ENCODE results near the gene ZNF750.

ZNF750 gene

GRCh38 chr17:82872591-82873520, 33.0 kb upstream of the ZNF750 start:
- DNase-seq, result no peak

GRCh38 chr17:82871776-82872561, 32.1 kb upstream of the ZNF750 start:
- no peak for DNase-seq

DNA sequence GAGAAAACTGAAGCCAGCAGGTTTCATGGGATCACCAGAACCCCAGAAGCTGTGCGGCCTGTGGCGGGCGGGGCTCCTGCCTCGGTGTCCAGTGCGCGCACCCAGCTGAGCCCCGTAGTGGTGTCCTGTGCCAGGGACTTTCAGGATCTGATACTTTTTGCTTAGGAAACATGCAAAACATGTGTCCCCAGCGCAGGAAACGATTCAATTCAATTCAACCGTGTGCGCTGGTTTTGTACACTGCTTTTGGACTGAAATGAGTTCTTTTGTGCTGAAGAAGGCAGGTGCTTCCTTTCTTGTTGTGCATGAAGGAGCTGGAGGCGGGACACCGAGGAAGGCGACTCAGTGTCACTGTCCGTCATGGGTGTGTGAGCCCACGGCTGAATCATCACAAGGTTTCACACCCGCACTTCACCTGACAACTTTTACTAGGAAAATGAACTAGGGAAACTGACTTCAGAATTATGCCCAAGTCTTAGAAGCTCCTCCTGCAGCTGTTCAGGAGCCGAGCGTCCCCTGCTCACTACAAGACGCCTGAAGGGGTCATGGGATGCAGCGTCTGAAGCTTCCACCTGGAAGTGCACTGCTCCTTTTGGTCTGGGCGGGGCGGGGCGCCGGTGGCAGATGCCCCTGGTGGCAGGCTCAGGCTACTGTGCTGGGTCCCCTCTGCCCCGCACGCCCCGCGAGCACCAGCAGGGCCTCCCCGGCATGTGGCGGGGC, 31.4 kb upstream of the ZNF750 start:
- no peak for DNase-seq

DNA sequence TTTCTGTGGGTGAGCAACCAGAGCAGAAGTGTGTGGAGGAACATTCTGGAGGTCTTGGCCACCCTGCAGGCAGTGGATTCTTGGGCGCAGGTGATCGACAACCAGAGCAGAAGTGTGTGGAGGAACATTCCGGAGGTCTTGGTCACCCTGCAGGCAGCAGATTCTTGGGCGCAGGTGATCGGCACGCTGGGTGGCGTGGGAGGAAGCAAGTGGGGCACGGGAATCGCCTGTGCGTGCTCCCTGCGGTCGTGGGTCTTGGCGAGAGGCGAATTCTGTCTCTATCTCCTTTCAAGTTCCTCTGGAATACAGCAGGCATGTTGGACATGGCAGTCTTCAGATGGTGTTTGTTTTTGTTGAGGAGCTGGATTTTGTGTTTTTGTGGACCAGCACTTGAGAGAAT, 30.7 kb upstream of the ZNF750 start:
- no peak for DNase-seq

GRCh38 chr17:82870091-82870491, 30.3 kb upstream of the ZNF750 start:
- DNase-seq, result no peak

DNA sequence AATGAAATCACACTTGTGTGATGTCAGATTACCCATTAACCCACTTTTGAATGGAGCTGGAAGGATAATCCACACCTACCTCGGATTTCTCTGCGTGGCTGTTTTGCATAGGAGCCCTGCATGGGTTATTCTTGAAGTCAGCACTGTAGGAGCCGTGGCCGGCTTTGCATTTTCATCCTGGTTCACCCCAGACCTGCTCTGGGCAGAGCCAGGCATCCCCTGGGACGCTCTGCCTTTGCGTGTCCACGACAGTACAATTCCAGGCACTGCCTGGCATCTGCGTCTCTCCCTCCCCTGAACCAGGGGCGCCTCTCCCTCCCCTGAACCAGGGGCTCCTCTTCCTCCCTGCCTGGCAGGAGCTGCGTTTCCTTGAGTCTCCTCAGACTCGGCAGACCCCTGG, 29.7 kb upstream of the ZNF750 start:
- DNase-seq, result no peak

DNA sequence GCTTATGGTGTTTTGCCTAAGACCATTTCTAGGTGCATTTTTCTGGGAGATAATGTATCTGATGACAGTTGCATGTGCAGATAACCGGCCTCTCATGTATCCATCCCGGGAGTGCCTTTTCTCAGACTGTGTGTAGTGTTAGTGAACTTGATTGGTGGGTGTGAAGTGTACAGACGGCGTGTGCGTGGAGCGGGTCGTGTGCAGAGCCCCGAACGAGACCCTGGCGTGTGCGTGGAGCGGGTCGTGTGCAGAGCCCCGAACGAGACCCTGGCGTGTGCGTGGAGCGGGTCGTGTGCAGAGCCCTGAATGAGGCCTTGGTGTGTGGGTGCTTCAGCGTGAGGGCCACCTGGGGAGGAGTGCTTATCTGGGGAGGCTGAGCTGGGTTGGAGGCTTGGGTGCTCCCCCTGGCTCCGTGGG, 28.9 kb upstream of the ZNF750 start:
- no peak for DNase-seq

GRCh38 chr17:82867763-82868325, 28.0 kb upstream of the ZNF750 start:
- DNase-seq, result no peak

DNA sequence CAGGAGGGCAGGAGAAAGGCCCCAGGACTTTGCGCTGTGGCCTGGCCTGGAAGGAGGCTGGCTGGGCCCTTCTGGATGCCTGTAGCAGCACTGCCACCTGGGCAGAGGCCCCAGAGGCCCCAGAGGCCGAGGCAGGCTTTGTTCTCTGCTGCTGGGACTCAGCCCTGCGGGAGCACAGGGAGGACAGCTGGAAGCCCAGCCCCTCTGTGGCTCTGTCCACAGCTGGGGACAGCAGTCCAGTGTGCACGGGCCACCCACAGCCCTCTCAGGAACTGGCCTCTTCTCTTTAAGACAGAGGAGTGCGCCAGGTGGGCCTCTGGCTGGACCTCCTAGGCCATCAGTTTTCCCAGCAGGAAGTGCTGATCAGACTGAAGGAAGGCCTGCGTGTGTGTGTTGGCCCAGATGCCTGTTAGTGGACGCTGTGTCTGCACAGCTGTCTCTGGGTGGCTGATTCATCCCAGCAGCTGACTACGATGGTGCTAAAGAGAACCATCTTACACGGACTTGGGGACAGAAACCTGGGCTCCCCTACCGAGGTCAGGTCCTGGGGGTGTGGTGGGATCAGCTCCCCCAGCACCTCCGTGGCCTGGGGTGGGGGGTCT, 26.9 kb upstream of the ZNF750 start:
- no peak for DNase-seq

GRCh38 chr17:82865774-82866395, 26.1 kb upstream of the ZNF750 start:
- no peak for DNase-seq

DNA sequence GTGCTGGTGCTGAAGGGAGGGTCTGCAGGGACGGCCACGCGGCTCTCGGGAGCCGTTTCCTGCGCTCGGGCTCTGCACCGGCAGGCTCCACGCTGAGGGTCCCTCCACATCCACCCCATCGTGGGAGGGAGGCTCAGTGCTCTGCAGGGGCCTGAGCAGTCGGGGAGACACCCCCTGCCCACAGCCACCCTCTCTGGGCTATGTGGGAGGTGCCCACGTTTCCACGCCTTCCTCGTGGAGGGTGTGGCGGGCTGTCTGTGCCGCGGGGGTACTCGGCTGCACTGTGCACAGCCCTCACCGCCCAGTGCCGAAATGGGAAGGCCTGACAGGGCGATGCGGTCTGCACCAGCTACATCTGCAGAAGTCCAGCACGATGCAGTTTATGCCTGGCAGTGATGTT, 25.5 kb upstream of the ZNF750 start:
- no peak for DNase-seq

DNA sequence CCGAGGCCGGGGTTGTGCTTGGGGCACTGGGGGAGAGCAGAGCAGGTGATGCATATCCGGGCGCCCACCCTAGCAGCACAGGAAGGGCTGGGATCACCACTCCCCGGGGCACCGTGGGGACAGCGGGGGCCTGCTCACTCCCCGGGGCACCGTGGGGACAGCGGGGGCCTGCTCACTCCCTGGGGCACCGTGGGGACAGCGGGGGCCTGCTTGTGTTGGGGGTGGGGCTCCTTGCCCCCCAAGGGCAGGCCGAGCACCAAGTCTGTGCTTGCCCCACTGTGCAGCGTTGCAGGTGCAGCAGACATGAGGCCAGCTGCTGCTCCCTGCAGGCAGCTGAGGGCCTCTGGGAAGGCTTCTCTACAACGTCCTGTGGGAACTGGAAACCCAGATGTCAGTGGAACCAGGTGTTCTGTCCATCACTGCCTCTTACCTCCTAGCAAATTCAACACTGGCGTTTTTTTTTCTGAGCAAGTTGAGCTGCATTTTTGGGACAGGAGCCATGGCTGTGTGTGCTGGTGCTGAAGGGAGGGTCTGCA, 25.0 kb upstream of the ZNF750 start:
- DNase-seq, result no peak

- peak; percentile 63 to 71 for DNase-seq
Observed at GRCh38 chr17:82863941-82864712, 24.3 kb upstream of the ZNF750 start.

- DNase-seq, result no peak
Observed at GRCh38 chr17:82863383-82863940, 23.6 kb upstream of the ZNF750 start.

GRCh38 chr17:82862737-82863382, 23.0 kb upstream of the ZNF750 start:
- DNase-seq, result no peak

DNA sequence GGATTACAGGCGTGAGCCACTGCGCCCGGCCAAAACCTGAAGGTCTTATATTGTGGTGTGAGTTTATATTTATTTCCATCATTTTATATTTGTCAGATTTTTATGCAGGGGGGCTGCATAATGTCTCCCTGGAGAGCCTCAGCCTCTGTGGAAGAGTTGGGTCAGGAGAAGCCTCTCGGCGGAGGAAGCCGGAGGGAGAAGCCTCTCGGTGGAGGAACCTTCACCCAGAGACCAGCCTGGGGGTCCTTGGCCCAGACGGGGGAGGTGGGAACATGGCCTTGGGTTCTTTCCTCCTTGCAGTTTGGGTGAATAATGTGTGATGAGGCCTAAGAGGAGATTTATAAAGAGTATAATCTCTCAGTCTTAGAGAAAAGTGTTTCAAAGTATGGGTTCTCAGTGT, 22.4 kb upstream of the ZNF750 start:
- DNase-seq, result no peak

- DNase-seq, result no peak
Observed at GRCh38 chr17:82861393-82861775, 21.6 kb upstream of the ZNF750 start.

- DNase-seq, result no peak
Observed at GRCh38 chr17:82860606-82861392, 21.0 kb upstream of the ZNF750 start.
